Measurements from ENCODE around the gene HEPHL1.

The HEPHL1 gene

DNA sequence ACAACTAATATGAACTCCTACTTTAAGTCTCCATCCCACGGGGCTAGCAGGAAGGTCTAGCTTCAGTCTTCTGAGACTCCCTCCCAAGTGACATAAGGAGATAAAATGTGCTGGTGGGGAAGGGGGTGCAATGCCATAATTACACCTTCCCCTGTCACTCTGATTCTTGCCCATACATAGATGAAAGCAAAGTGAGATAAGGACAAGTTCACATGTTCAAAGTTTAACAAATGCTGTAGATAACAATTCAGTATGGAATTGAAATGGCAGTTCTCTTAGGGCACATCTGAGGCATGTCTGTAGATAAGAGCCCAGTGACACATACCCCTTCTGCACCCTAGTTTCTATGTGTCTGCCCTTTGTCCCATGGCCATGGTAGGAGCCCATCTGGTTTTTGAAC, 69.2 kb downstream of the HEPHL1 start:
- Histone ChIP-seq H3K9ac (ENCODE audit: low read length) (no peak overlapping the region), H4K20me1 (ENCODE audit: insufficient read depth, low read length) (no peaks in the 10 kb centered on the region), H3K4me2 (ENCODE audit: low read length) (no peak overlapping the region), H3K79me2 (ENCODE audit: insufficient read depth, low read length) (no peaks in the 10 kb centered on the region), H3F3A (ENCODE audit: insufficient read depth, low read length) (no peaks in the 10 kb centered on the region), H3K9me3 (ENCODE audit: low read length) (no peaks in the 10 kb centered on the region), H3K4me3 (ENCODE audit: low read depth, low read length, poor library complexity, severe bottlenecking) (no peak overlapping the region), H3K27ac (ENCODE audit: low read depth, low read length, poor library complexity, severe bottlenecking) (no peak overlapping the region), H3K9me2 (ENCODE audit: low read depth, low read length) (no peaks in the 10 kb centered on the region), H2AFZ (ENCODE audit: low read length) (no peak overlapping the region), H3K4me1 (ENCODE audit: insufficient read depth, low read length, severe bottlenecking) (no peaks in the 10 kb centered on the region), H3K36me3 (ENCODE audit: insufficient read depth, low read length) (no peaks in the 10 kb centered on the region), H3K27me3 (ENCODE audit: insufficient read depth, low read length) (no peaks in the 10 kb centered on the region)
- TF ChIP-seq EZH2 (IDR thresholded peaks at IDR 0.05; ENCODE audit: borderline replicate concordance, low read length), result no peak
- TF ChIP-seq, protein P1, sequence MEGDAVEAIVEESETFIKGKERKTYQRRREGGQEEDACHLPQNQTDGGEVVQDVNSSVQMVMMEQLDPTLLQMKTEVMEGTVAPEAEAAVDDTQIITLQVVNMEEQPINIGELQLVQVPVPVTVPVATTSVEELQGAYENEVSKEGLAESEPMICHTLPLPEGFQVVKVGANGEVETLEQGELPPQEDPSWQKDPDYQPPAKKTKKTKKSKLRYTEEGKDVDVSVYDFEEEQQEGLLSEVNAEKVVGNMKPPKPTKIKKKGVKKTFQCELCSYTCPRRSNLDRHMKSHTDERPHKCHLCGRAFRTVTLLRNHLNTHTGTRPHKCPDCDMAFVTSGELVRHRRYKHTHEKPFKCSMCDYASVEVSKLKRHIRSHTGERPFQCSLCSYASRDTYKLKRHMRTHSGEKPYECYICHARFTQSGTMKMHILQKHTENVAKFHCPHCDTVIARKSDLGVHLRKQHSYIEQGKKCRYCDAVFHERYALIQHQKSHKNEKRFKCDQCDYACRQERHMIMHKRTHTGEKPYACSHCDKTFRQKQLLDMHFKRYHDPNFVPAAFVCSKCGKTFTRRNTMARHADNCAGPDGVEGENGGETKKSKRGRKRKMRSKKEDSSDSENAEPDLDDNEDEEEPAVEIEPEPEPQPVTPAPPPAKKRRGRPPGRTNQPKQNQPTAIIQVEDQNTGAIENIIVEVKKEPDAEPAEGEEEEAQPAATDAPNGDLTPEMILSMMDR (IDR thresholded peaks at IDR 0.05; ENCODE audit: low read length), result no peak

GRCh38 chr11:94091091-94091490, 69.9 kb downstream of the HEPHL1 start:
- Histone ChIP-seq H3K4me1 (ENCODE audit: insufficient read depth, low read length, severe bottlenecking) (no peaks in the 10 kb centered on the region), H3K36me3 (ENCODE audit: insufficient read depth, low read length) (no peaks in the 10 kb centered on the region), H3F3A (ENCODE audit: insufficient read depth, low read length) (no peaks in the 10 kb centered on the region), H3K27ac (ENCODE audit: low read depth, low read length, poor library complexity, severe bottlenecking) (no peak overlapping the region), H3K9me2 (ENCODE audit: low read depth, low read length) (no peaks in the 10 kb centered on the region), H3K27me3 (ENCODE audit: insufficient read depth, low read length) (no peaks in the 10 kb centered on the region), H3K79me2 (ENCODE audit: insufficient read depth, low read length) (no peaks in the 10 kb centered on the region), H4K20me1 (ENCODE audit: insufficient read depth, low read length) (no peaks in the 10 kb centered on the region), H2AFZ (ENCODE audit: low read length) (no peak overlapping the region), H3K4me2 (ENCODE audit: low read length) (no peak overlapping the region), H3K9ac (ENCODE audit: low read length) (no peak overlapping the region), H3K9me3 (ENCODE audit: low read length) (no peaks in the 10 kb centered on the region), H3K4me3 (ENCODE audit: low read depth, low read length, poor library complexity, severe bottlenecking) (no peak overlapping the region)
- no peak for TF ChIP-seq EZH2 (IDR thresholded peaks at IDR 0.05; ENCODE audit: borderline replicate concordance, low read length)
- TF ChIP-seq, protein P1 (IDR thresholded peaks at IDR 0.05; ENCODE audit: low read length), result no peak

DNA sequence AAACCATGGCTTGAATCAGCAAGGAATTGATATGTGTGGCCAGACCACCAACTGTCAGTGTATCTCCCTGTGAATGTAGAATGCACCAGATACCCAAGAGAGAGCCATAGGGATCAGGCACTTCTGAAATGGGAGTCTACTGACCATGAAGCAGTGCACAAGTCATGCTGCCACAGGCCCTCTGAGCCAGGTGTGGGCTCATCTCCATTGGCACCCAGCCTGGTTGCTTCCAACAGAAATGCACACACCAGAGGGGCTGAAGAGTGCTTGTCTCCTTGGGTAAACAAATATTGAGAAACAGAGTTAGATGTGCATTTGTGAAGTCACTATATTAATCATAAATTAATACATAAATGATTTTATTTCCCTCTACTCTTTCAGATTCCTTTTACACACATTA, 79.1 kb downstream of the HEPHL1 start:
- Histone ChIP-seq H4K20me1 (ENCODE audit: insufficient read depth, low read length) (no peaks in the 10 kb centered on the region), H3K4me1 (ENCODE audit: insufficient read depth, low read length, severe bottlenecking) (no peaks in the 10 kb centered on the region), H3K27ac (ENCODE audit: low read depth, low read length, poor library complexity, severe bottlenecking) (no peak overlapping the region), H2AFZ (ENCODE audit: low read length) (no peak overlapping the region), H3K27me3 (ENCODE audit: insufficient read depth, low read length) (no peaks in the 10 kb centered on the region), H3K4me3 (ENCODE audit: low read depth, low read length, poor library complexity, severe bottlenecking) (no peak overlapping the region), H3K4me2 (ENCODE audit: low read length) (no peak overlapping the region), H3F3A (ENCODE audit: insufficient read depth, low read length) (no peaks in the 10 kb centered on the region), H3K36me3 (ENCODE audit: insufficient read depth, low read length) (no peaks in the 10 kb centered on the region), H3K79me2 (ENCODE audit: insufficient read depth, low read length) (no peaks in the 10 kb centered on the region), H3K9ac (ENCODE audit: low read length) (no peak overlapping the region), H3K9me2 (ENCODE audit: low read depth, low read length) (no peaks in the 10 kb centered on the region), H3K9me3 (ENCODE audit: low read length) (no peaks in the 10 kb centered on the region)
- TF ChIP-seq EZH2 (IDR thresholded peaks at IDR 0.05; ENCODE audit: borderline replicate concordance, low read length), result no peak
- TF ChIP-seq, protein P1 (IDR thresholded peaks at IDR 0.05; ENCODE audit: low read length), result no peak

All from OCI-LY1 (cell line).